GM23338 (cell line): ENCODE measurements around the gene PCNX3. TPM values are rescaled to one million over a fixed set of nuclear protein-coding genes. Genes with fewer than 3 reads are reported as not detected.

ENCODE experiments used
- ATAC-seq: fragments of 200-7000 bp; cut with Tn5 transposase; 3 replicates; pipeline ENCODE4 v1.9.1; 2020
- DNase-seq: peaks from one replicate; pipeline ENCODE4 v3.0.0-alpha.2; 2015; ENCODE audit warnings: low spot score
- H2AFZ ChIP-seq: fragments of 200-600 bp; sonication (generic); 2 replicates; pipeline ENCODE4 v1.8.0; 2016; ENCODE audit warnings: antibody characterized with exemption, mild to moderate bottlenecking, moderate library complexity
- H3F3A ChIP-seq: fragments of 200-600 bp; sonication (generic); replicated peaks from 2 replicates; pipeline ENCODE4 v1.8.0; 2017; ENCODE audit warnings: antibody characterized with exemption, mixed run types, low read depth
- H3K27ac ChIP-seq: fragments of 200-600 bp; sonication (generic); 2 replicates; pipeline ENCODE4 v1.6.1; 2016; ENCODE audit warnings: low read depth
- H3K27me3 ChIP-seq: fragments of 200-600 bp; sonication (generic); 2 replicates; pipeline ENCODE4 v1.8.0; 2016; ENCODE audit warnings: mild to moderate bottlenecking, mixed run types, moderate library complexity; ENCODE audit not compliant: insufficient read depth
- H3K36me3 ChIP-seq: fragments of 200-600 bp; sonication (generic); 2 replicates; pipeline ENCODE4 v1.8.0; 2016; ENCODE audit warnings: mild to moderate bottlenecking; ENCODE audit not compliant: insufficient read depth
- H3K4me1 ChIP-seq: fragments of 200-600 bp; sonication (generic); 2 replicates; pipeline ENCODE4 v1.8.0; 2016; ENCODE audit warnings: mild to moderate bottlenecking, moderate library complexity; ENCODE audit not compliant: insufficient read depth
- H3K4me2 ChIP-seq: fragments of 200-600 bp; sonication (generic); 2 replicates; pipeline ENCODE4 v1.7.1; 2017; ENCODE audit warnings: mixed run types
- H3K4me3 ChIP-seq: fragments of 200-600 bp; sonication (generic); 2 replicates; pipeline ENCODE4 v1.6.1; 2016; ENCODE audit warnings: mixed run types
- H3K79me2 ChIP-seq: fragments of 200-600 bp; sonication (generic); replicated peaks from 2 replicates; pipeline ENCODE4 v1.8.0; 2017; ENCODE audit warnings: mild to moderate bottlenecking; ENCODE audit not compliant: insufficient read depth
- H3K9me2 ChIP-seq: fragments of 200-600 bp; sonication (generic); 2 replicates; pipeline ENCODE4 v1.8.0; 2017; ENCODE audit not compliant: insufficient read depth
- H4K20me1 ChIP-seq: fragments of 200-600 bp; sonication (generic); replicated peaks from 2 replicates; pipeline ENCODE4 v1.8.0; 2017; ENCODE audit warnings: mild to moderate bottlenecking; ENCODE audit not compliant: insufficient read depth
- H3K27ac Mint-ChIP-seq: 2 replicates; pipeline ENCODE4 v1.8.0; 2020; ENCODE audit warnings: inconsistent platforms, mild to moderate bottlenecking, moderate library complexity, mixed read lengths
- H3K27me3 Mint-ChIP-seq: 3 replicates; pipeline ENCODE4 v1.8.0; 2022; ENCODE audit warnings: low read depth, mild to moderate bottlenecking, moderate library complexity, mixed read lengths, inconsistent platforms; ENCODE audit not compliant: insufficient read depth, poor library complexity
- H3K36me3 Mint-ChIP-seq: 3 replicates; pipeline ENCODE4 v1.8.0; 2021; ENCODE audit warnings: low read depth, mild to moderate bottlenecking, inconsistent platforms, moderate library complexity, mixed read lengths
- H3K4me1 Mint-ChIP-seq: 3 replicates; pipeline ENCODE4 v1.8.0; 2020; ENCODE audit warnings: mild to moderate bottlenecking, inconsistent platforms, mixed read lengths
- H3K4me3 Mint-ChIP-seq: 3 replicates; pipeline ENCODE4 v1.8.0; 2021; ENCODE audit warnings: moderate library complexity, mild to moderate bottlenecking, inconsistent platforms, mixed read lengths
- H3K9me3 Mint-ChIP-seq: 3 replicates; pipeline ENCODE4 v1.8.0; 2020; ENCODE audit warnings: moderate library complexity, mild to moderate bottlenecking, inconsistent platforms, mixed read lengths
- CREB1 ChIP-seq: fragments of 250-450 bp; sonication (Bioruptor Pico); IDR thresholded peaks from 2 replicates; pipeline ENCODE4 v1.5.0; 2020; ENCODE audit warnings: low read depth, mild to moderate bottlenecking, moderate library complexity
- EZH2 ChIP-seq: fragments of 200-600 bp; sonication (generic); IDR thresholded peaks from one replicate; pipeline ENCODE4 v1.8.0; 2017; ENCODE audit warnings: antibody characterized with exemption, mild to moderate bottlenecking, low read depth; ENCODE audit not compliant: unreplicated experiment
- EZH2phosphoT487 ChIP-seq: fragments of 200-600 bp; sonication (generic); IDR thresholded peaks from one replicate; pipeline ENCODE4 v1.8.1; 2018; ENCODE audit warnings: antibody characterized with exemption; ENCODE audit not compliant: unreplicated experiment
- JUNB ChIP-seq: IDR thresholded peaks from one replicate; pipeline ENCODE4 v1.6.1; 2016; ENCODE audit warnings: antibody characterized with exemption; ENCODE audit not compliant: unreplicated experiment
- NANOG ChIP-seq: IDR thresholded peaks from 2 replicates; pipeline ENCODE4 v1.6.1; 2016; ENCODE audit warnings: antibody characterized with exemption, borderline replicate concordance
- POLR2AphosphoS5 ChIP-seq: IDR thresholded peaks from 2 replicates; pipeline ENCODE4 v1.6.1; 2016; ENCODE audit warnings: antibody characterized with exemption, low read depth
- STAT1 ChIP-seq: IDR thresholded peaks from one replicate; pipeline ENCODE4 v1.6.1; 2016; ENCODE audit warnings: antibody characterized with exemption; ENCODE audit not compliant: unreplicated experiment
- ZNF114 ChIP-seq: fragments of 250-450 bp; sonication (Bioruptor Pico); IDR thresholded peaks from 2 replicates; pipeline ENCODE4 v1.5.0; 2020; ENCODE audit warnings: mild to moderate bottlenecking, moderate library complexity
- ZNF462 ChIP-seq: fragments of 250-450 bp; sonication (Bioruptor Pico); IDR thresholded peaks from 2 replicates; pipeline ENCODE4 v1.5.0; 2020; ENCODE audit warnings: mild to moderate bottlenecking, moderate library complexity
- polyA plus RNA-seq: library from polyadenylated mRNA; unstranded; fragments of >200 nt; fragmentation: Nextera tagmentation; extraction: Ambion mirVana; gene quantifications from 2 replicates; pipeline ENCODE4 v1.2.1, GENCODE V29; 2016
- total RNA-seq: library from RNA; depleted of rRNA; stranded (reverse); fragments of >200 nt; shearing (Covaris generic); gene quantifications from 2 replicates; pipeline ENCODE4 v1.2.3, GENCODE V29; 2014
- TF ChIP-seq, protein P1 (sequence below): IDR thresholded peaks from 2 replicates; pipeline ENCODE4 v1.6.1; 2016; ENCODE audit warnings: antibody characterized with exemption
- TF ChIP-seq, protein P2 (sequence below): IDR thresholded peaks from one replicate; pipeline ENCODE4 v1.6.1; 2018; ENCODE audit warnings: antibody characterized with exemption; ENCODE audit not compliant: unreplicated experiment

Gene PCNX3
- total and polyA plus RNA-seq, 2 experiments from 2014 or later, result 8.7 to 52.2 TPM

GRCh38 chr11:65578667-65579066, 36.9 kb upstream of the PCNX3 start:
- Mint-ChIP-seq H3K27me3 (peaks cover 55% of the 10 kb centered on the region), H3K27ac (no peak overlapping the region), H3K4me1 (peaks cover 22% of the 10 kb centered on the region), H3K4me3 (no peak overlapping the region; the same call in 2 of the 3 replicates), H3K9me3 (no peaks in the 10 kb centered on the region), H3K36me3 (peaks cover 3% of the 10 kb centered on the region; the same call in 2 of the 3 replicates)
- Histone ChIP-seq H2AFZ (no peak overlapping the region), H3K4me1 (peaks cover 11% of the 10 kb centered on the region), H3F3A (peaks cover 17% of the 10 kb centered on the region), H3K27ac (no peak overlapping the region), H3K36me3 (no peaks in the 10 kb centered on the region), H3K27me3 (peaks cover 56% of the 10 kb centered on the region), H3K9me2 (no peaks in the 10 kb centered on the region), H3K4me3 (no peak overlapping the region), H3K4me2 (no peak overlapping the region), H4K20me1 (peaks cover 4% of the 10 kb centered on the region; the same call in 1 of the 2 replicates), H3K79me2 (no peaks in the 10 kb centered on the region)
- TF ChIP-seq EZH2, result no peak
- TF ChIP-seq JUNB, result no peak
- no peak for TF ChIP-seq EZH2phosphoT487
- TF ChIP-seq ZNF114 (CRISPR knock-in tag), result no peak
- TF ChIP-seq, protein P1, sequence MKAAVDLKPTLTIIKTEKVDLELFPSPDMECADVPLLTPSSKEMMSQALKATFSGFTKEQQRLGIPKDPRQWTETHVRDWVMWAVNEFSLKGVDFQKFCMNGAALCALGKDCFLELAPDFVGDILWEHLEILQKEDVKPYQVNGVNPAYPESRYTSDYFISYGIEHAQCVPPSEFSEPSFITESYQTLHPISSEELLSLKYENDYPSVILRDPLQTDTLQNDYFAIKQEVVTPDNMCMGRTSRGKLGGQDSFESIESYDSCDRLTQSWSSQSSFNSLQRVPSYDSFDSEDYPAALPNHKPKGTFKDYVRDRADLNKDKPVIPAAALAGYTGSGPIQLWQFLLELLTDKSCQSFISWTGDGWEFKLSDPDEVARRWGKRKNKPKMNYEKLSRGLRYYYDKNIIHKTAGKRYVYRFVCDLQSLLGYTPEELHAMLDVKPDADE, result no peak
- TF ChIP-seq, protein P2, sequence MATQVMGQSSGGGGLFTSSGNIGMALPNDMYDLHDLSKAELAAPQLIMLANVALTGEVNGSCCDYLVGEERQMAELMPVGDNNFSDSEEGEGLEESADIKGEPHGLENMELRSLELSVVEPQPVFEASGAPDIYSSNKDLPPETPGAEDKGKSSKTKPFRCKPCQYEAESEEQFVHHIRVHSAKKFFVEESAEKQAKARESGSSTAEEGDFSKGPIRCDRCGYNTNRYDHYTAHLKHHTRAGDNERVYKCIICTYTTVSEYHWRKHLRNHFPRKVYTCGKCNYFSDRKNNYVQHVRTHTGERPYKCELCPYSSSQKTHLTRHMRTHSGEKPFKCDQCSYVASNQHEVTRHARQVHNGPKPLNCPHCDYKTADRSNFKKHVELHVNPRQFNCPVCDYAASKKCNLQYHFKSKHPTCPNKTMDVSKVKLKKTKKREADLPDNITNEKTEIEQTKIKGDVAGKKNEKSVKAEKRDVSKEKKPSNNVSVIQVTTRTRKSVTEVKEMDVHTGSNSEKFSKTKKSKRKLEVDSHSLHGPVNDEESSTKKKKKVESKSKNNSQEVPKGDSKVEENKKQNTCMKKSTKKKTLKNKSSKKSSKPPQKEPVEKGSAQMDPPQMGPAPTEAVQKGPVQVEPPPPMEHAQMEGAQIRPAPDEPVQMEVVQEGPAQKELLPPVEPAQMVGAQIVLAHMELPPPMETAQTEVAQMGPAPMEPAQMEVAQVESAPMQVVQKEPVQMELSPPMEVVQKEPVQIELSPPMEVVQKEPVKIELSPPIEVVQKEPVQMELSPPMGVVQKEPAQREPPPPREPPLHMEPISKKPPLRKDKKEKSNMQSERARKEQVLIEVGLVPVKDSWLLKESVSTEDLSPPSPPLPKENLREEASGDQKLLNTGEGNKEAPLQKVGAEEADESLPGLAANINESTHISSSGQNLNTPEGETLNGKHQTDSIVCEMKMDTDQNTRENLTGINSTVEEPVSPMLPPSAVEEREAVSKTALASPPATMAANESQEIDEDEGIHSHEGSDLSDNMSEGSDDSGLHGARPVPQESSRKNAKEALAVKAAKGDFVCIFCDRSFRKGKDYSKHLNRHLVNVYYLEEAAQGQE, result no peak
- TF ChIP-seq POLR2AphosphoS5, result no peak
- TF ChIP-seq CREB1 (CRISPR knock-in tag), result no peak
- no peak for TF ChIP-seq NANOG
- TF ChIP-seq ZNF462 (CRISPR knock-in tag), result no peak
- TF ChIP-seq STAT1, result no peak
- DNase-seq (no peak), ATAC-seq (no peak)
